A673 (cell line): Measurements from ENCODE around the gene C1R. TPM values are rescaled to one million over a fixed set of nuclear protein-coding genes. Genes with fewer than 3 reads are reported as not detected.
"Not testable (repeated sequence)": the region's sequence is repeated elsewhere in the genome, so short reads cannot be mapped to it uniquely, and the experiment has no call there.

Experiments
- BruUV-seq: library from RNA; stranded (reverse); fragments of 400-500 nt; replicated peaks from 2 replicates; lab custom pipeline; 2021; lab: Mats Ljungman, UMichigan
- CTCF ChIA-PET: fragments of 300-600 bp; sonication (Branson Sonifier 250); formaldehyde crosslinking; loops from one replicate; lab custom pipeline; 2022; ENCODE audit warnings: antibody characterized with exemption; lab: Charles Lee
- POLR2A ChIA-PET: fragments of 300-600 bp; sonication (Branson Sonifier 250); formaldehyde crosslinking; loops from one replicate; lab custom pipeline; 2022; ENCODE audit warnings: antibody characterized with exemption; ENCODE audit not compliant: low non-redundant PET; lab: Charles Lee
- DNase-seq: peaks from one replicate; pipeline ENCODE4 v3.0.0-alpha.2; 2015; ENCODE audit warnings: low spot score
- H3K27ac ChIP-seq: fragments of 200-600 bp; sonication (generic); 2 replicates; pipeline ENCODE4 v1.5.1; 2016; ENCODE audit warnings: mixed run types, low read depth, mild to moderate bottlenecking, mixed read lengths, antibody characterized with exemption, low read length; ENCODE audit not compliant: poor library complexity, severe bottlenecking
- H3K27me3 ChIP-seq: fragments of 200-600 bp; sonication (generic); replicated peaks from 2 replicates; pipeline ENCODE4 v1.6.1; 2017; ENCODE audit warnings: mixed run types, low read depth, mild to moderate bottlenecking, mixed read lengths, antibody characterized with exemption, low read length; ENCODE audit not compliant: insufficient read depth, poor library complexity
- H3K36me3 ChIP-seq: fragments of 200-600 bp; sonication (generic); 2 replicates; pipeline ENCODE4 v1.6.1; 2016; ENCODE audit warnings: mixed run types, mild to moderate bottlenecking, mixed read lengths, antibody characterized with exemption, low read length; ENCODE audit not compliant: insufficient read depth, poor library complexity, severe bottlenecking
- H3K4me1 ChIP-seq: fragments of 200-600 bp; sonication (generic); 2 replicates; pipeline ENCODE4 v1.6.1; 2017; ENCODE audit warnings: mixed run types, mild to moderate bottlenecking, mixed read lengths, antibody characterized with exemption, low read length; ENCODE audit not compliant: insufficient read depth, poor library complexity, severe bottlenecking
- H3K4me3 ChIP-seq: fragments of 200-600 bp; sonication (generic); 2 replicates; pipeline ENCODE4 v1.5.1; 2016; ENCODE audit warnings: low read depth, mixed run types, mild to moderate bottlenecking, mixed read lengths, low read length; ENCODE audit not compliant: poor library complexity, severe bottlenecking
- H3K9me3 ChIP-seq: fragments of 200-600 bp; sonication (generic); 2 replicates; pipeline ENCODE4 v1.6.1; 2016; ENCODE audit warnings: mixed run types, low read depth, mild to moderate bottlenecking, mixed read lengths, antibody characterized with exemption, low read length; ENCODE audit not compliant: poor library complexity, severe bottlenecking
- EZH2 ChIP-seq: fragments of 200-600 bp; sonication (generic); IDR thresholded peaks from 2 replicates; pipeline ENCODE4 v1.6.1; 2017; ENCODE audit warnings: borderline replicate concordance, low read depth, mild to moderate bottlenecking, mixed read lengths, antibody characterized with exemption, low read length; ENCODE audit not compliant: poor library complexity, severe bottlenecking
- intact Hi-C: fragments of 100-400 bp; cut with micrococcal nuclease; formaldehyde crosslinking; loops from one replicate; pipeline ENCODE4 v1.10.0; 2022; ENCODE audit not compliant: unreplicated experiment
- total RNA-seq: library from RNA; stranded (reverse); gene quantifications from 2 replicates; pipeline ENCODE4 v1.2.3, GENCODE V29; 2021
- TF ChIP-seq, protein P1 (sequence below): fragments of 300-800, 200-600 bp; sonication (generic); conservative IDR thresholded peaks from 2 replicates; pipeline ENCODE4 v1.5.1; 2017; ENCODE audit warnings: low read depth, mild to moderate bottlenecking, antibody characterized with exemption, low read length, moderate library complexity, mixed read lengths

The C1R gene
- total RNA-seq, 1 experiment from 2014 or later, result 10.9 TPM

GRCh38 chr12:7107636-7108002, 15.4 kb upstream of the C1R start:
- TSS peak; percentile 35 for BruUV-seq
- TF ChIP-seq, protein P1, sequence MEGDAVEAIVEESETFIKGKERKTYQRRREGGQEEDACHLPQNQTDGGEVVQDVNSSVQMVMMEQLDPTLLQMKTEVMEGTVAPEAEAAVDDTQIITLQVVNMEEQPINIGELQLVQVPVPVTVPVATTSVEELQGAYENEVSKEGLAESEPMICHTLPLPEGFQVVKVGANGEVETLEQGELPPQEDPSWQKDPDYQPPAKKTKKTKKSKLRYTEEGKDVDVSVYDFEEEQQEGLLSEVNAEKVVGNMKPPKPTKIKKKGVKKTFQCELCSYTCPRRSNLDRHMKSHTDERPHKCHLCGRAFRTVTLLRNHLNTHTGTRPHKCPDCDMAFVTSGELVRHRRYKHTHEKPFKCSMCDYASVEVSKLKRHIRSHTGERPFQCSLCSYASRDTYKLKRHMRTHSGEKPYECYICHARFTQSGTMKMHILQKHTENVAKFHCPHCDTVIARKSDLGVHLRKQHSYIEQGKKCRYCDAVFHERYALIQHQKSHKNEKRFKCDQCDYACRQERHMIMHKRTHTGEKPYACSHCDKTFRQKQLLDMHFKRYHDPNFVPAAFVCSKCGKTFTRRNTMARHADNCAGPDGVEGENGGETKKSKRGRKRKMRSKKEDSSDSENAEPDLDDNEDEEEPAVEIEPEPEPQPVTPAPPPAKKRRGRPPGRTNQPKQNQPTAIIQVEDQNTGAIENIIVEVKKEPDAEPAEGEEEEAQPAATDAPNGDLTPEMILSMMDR, result no peak
- no peak for TF ChIP-seq EZH2
- no peak overlapping the region for H3K4me3 ChIP-seq
- no peaks in the 10 kb centered on the region for H3K27me3 ChIP-seq
- DNase-seq, result no peak
- CTCF ChIA-PET, result no interaction called here
- H3K36me3 ChIP-seq, result no peaks in the 10 kb centered on the region
- POLR2A ChIA-PET, result no interaction called here
- H3K4me1 ChIP-seq, result no peaks in the 10 kb centered on the region
- peaks cover 9% of the 10 kb centered on the region for H3K9me3 ChIP-seq
- H3K27ac ChIP-seq, result no peak overlapping the region
- intact Hi-C loops, result no loop called here

DNA sequence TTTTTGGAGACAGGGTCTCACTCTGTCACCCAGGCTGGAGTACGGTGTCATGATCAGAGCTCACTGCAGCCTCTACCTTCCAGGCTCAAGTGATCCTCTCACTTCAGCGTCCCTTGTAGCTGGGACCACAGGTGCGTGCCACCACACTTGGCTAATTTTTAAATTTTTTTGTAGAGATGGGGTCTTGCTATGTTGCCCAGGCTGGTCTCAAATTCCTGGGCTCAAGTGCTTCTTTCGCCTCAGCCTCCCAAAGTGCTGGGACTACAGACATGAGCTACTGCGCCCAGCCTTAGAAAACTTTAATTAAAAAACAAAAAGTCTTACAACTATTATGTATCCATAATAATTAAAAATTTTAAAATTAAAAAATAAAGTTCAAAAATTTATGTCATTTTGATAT, 14.9 kb upstream of the C1R start:
- H3K9me3 ChIP-seq, H3K36me3 ChIP-seq, CTCF ChIA-PET, BruUV-seq, H3K27me3 ChIP-seq, intact Hi-C loops, H3K4me3 ChIP-seq, POLR2A ChIA-PET, H3K27ac ChIP-seq, DNase-seq, H3K4me1 ChIP-seq: not testable (repeated sequence)

- no peaks in the 10 kb centered on the region for H3K4me1 ChIP-seq
- no peak overlapping the region for H3K27ac ChIP-seq
- no peak overlapping the region for H3K4me3 ChIP-seq
- peaks cover 9% of the 10 kb centered on the region for H3K9me3 ChIP-seq
- TF ChIP-seq EZH2, result no peak
- DNase-seq, result no peak
- H3K36me3 ChIP-seq, result no peaks in the 10 kb centered on the region
- no TSS peak for BruUV-seq
- POLR2A ChIA-PET, result no interaction called here
- no peaks in the 10 kb centered on the region for H3K27me3 ChIP-seq
- intact Hi-C loops, result no loop called here
- CTCF ChIA-PET, result no interaction called here
Observed at GRCh38 chr12:7106082-7106481, 13.8 kb upstream of the C1R start.

DNA sequence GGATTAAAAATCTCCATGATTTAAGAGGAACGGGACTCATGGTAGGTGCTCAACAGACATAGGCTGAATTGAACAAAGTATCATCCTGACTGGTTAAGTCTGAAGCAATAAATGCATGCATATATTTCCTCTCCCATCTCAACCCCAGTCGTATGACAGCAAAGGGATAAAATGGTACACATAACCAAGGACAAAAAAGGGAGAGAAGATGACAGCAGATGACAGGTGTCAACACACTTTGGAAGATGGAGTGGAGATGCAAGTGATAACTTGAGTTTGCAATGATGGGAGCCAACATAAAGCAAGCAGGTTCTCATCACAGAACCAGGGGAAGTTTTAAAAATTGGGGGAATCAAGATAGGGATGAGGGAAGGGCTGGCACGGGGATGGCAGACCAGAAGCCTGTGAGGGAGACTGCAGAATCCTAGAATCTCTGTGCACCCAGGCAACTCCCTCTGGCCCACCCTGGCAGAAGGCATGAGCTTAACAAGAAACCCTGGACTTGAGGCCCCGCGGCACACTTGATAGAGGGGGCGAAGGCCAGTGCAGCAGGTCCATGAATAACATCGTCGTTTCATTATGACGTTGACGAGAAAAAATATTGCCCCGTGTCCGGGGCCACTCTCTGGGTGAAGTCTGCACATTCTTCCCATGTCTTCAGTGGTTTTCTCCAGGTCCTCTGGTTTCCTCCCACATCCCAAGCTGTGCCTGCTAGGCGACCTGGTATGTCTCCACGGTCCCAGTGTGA, 11.8 kb upstream of the C1R start:
- no TSS peak for BruUV-seq
- no peak overlapping the region for H3K4me3 ChIP-seq
- CTCF ChIA-PET, result no interaction called here
- H3K4me1 ChIP-seq, result no peaks in the 10 kb centered on the region
- intact Hi-C loops, result no loop called here
- TF ChIP-seq, protein P1, result no peak
- no peak for TF ChIP-seq EZH2
- H3K36me3 ChIP-seq, result no peaks in the 10 kb centered on the region
- POLR2A ChIA-PET, result no interaction called here
- H3K27ac ChIP-seq, result no peak overlapping the region
- peaks cover 9% of the 10 kb centered on the region for H3K9me3 ChIP-seq
- DNase-seq, result no peak
- H3K27me3 ChIP-seq, result no peaks in the 10 kb centered on the region
